ENCODE results near the gene PRTFDC1.

DNA sequence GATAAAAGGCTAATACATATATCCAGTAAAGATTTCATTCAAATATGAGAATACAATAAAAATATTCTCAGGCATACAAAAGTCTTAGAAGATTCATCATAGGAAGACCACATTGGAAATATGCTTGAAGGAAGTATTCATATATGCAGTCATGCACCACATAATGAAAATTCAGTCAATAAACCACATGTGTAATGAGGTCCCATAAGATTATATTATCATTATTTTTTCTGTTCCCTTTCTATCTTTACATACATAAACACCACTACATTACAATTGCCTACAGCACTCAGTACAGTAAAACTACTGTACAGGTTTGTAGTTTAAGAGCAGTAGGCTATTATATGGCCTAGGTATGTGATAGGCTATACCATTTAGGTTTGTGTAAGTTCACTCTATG, 111.6 kb downstream of the PRTFDC1 start:
- no peak for TF ChIP-seq EZH2phosphoT487 (IDR thresholded peaks at IDR 0.05; ENCODE audit: low read length)
- TF ChIP-seq, protein P1, sequence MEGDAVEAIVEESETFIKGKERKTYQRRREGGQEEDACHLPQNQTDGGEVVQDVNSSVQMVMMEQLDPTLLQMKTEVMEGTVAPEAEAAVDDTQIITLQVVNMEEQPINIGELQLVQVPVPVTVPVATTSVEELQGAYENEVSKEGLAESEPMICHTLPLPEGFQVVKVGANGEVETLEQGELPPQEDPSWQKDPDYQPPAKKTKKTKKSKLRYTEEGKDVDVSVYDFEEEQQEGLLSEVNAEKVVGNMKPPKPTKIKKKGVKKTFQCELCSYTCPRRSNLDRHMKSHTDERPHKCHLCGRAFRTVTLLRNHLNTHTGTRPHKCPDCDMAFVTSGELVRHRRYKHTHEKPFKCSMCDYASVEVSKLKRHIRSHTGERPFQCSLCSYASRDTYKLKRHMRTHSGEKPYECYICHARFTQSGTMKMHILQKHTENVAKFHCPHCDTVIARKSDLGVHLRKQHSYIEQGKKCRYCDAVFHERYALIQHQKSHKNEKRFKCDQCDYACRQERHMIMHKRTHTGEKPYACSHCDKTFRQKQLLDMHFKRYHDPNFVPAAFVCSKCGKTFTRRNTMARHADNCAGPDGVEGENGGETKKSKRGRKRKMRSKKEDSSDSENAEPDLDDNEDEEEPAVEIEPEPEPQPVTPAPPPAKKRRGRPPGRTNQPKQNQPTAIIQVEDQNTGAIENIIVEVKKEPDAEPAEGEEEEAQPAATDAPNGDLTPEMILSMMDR (IDR thresholded peaks at IDR 0.05; ENCODE audit: low read length), result no peak
